Stimulated activated CD4-positive, alpha-beta T cell treated with anti-CD3 and anti-CD28 coated beads, Interleukin-15, amount 100 ng/mL, for 1 hour (primary cell): ENCODE results near the gene CATSPER2.
"Not testable (repeated sequence)": the region's sequence is repeated elsewhere in the genome, so short reads cannot be mapped to it uniquely, and the experiment has no call there.

ENCODE experiments used
- DNase-seq, 2 donors: peaks; one replicate each; pipeline ENCODE4 v3.0.0-alpha.2; 2020; ENCODE audit warnings: low read depth in 1 of 2, low spot score in 1 of 2

CATSPER2 gene

DNA sequence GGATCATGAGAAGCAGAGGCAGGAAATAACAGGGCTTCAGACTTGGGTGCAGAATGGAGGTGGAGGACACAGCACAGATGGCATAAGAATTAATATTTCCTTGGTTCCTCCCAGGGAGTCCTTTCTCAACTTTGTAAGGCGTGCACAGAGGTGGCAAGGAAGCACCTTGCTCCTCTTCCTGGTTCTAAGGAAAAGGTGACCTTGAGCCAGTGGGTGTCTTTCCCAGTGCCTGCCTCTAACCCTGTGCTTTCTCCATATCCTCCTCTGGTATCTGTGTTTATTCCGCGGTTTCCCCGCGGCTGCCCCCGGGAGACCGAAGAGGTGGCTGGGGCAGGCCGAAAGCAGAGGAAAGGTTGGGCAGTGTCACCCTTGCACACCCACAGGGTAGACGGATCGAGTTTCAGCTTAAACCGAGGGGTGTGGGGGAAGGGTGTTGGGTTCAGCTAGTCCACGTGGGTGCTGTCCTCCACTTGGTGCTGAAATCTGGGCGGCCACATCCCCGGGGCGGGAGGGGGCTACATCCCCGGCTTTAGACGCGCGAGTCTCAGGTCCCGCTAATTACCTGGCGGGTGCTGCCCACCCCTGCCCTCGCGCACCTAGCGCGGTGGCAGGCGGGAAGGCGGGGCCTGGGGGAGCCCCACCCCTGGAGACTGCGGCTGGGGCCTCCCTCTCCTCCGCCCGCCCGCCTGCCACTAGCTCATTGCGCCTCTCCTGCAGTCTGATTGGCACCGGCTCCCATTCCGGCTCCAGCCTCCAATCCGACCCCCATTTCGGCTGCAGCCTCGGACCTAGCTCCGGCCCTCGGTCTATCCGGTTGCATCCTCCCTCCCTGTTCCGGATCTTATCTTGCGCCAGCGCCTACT, 55.1 kb downstream of the CATSPER2 start, which contains the start of gene CKMT1B:
CKMT1B (plus strand) TSS at position 700 of the 863 bp plus-strand sequence. CDS start 192 bp downstream, outside the sequence.
- not testable (repeated sequence) for DNase-seq

DNA sequence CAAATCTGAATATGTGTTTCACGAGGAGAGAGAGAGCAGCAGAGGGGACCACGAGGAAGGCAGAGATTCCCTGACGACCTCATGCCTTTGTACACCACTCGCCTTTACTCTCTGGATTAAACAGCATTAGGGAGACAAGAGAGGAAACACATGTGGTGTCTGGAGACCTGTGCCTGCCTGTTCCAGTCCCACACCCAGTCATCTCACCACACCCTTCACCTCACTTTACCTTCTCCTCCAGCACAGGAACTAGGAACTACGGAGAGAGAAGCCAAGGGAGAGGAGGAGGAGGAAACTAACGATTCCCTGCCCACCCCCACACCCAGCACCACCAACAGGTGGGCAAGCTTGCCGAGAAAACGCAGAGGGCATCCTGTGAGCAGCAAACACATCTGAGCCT, 55.8 kb downstream of the CATSPER2 start:
- DNase-seq: not testable (repeated sequence)

DNA sequence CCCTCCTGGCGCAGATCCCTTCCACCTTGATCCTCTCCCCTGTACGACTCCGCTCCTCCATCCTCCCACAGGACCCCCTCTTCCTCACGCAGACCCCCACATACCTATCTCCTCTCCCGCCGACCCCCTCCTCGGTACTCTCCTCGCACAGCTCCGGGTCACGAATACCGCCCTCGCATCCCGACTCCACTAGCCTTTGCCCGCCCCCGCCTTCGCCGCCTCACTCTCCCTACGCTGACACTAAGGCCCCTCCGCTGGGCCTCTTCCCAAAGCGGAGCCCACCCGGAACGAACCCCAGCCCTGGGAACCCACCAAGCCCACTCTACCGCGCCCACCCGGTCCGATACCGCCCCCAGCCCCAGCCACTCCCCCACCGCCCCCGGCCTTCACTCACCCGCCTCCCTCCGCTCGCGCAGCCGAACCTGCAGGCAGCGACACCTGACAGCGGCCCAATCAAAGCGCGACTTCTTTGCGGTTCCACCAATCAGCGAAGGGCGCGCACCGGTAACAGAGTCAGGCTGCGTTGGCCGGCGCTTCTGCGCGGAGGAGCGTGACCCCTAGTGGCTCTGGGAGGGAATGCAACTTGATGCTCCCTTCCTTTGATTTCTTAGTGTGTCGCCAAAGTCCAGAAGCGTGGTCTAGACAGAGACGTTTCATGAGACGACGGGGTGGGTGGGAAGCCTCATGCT, 58.7 kb downstream of the CATSPER2 start, which contains the start of gene PPIP5K1:
PPIP5K1 (minus strand) TSS at position 431 of the 689 bp plus-strand sequence. CDS start 5,704 bp downstream, outside the sequence.
- DNase-seq: not testable (repeated sequence)
